Neural progenitor cell (in vitro differentiated cells): ENCODE data around the gene BOLA3. TPM values are rescaled to one million over a fixed set of nuclear protein-coding genes. Genes with fewer than 3 reads are reported as not detected.
"Not testable (repeated sequence)": the region's sequence is repeated elsewhere in the genome, so short reads cannot be mapped to it uniquely, and the experiment has no call there.

Experiments
- DNase-seq: peaks from one replicate; pipeline ENCODE4 v3.0.0-alpha.2; 2016; ENCODE audit warnings: low spot score
- H2AFZ ChIP-seq: fragments of 200-600 bp; sonication (generic); replicated peaks from 2 replicates; pipeline ENCODE4 v1.6.1; 2016; ENCODE audit warnings: antibody characterized with exemption
- H3F3A ChIP-seq: fragments of 200-600 bp; sonication (generic); 2 replicates; pipeline ENCODE4 v1.6.1; 2016; ENCODE audit warnings: antibody characterized with exemption, low read depth
- H3K27ac ChIP-seq: fragments of 200-600 bp; sonication (generic); 2 replicates; pipeline ENCODE4 v1.5.1; 2016; ENCODE audit warnings: mild to moderate bottlenecking
- H3K27me3 ChIP-seq: fragments of 200-600 bp; sonication (generic); 2 replicates; pipeline ENCODE4 v1.6.1; 2016; ENCODE audit warnings: mild to moderate bottlenecking, moderate library complexity
- H3K36me3 ChIP-seq: fragments of 200-600 bp; sonication (generic); 2 replicates; pipeline ENCODE4 v1.5.1; 2016
- H3K4me1 ChIP-seq: fragments of 200-600 bp; sonication (generic); 2 replicates; pipeline ENCODE4 v1.6.1; 2016; ENCODE audit warnings: mixed run types
- H3K4me2 ChIP-seq: fragments of 200-600 bp; sonication (generic); 2 replicates; pipeline ENCODE4 v1.6.1; 2016
- H3K4me3 ChIP-seq: fragments of 200-600 bp; sonication (generic); 2 replicates; pipeline ENCODE4 v1.5.1; 2016
- H3K79me2 ChIP-seq: fragments of 200-600 bp; sonication (generic); 2 replicates; pipeline ENCODE4 v1.6.1; 2016; ENCODE audit warnings: low read depth
- H3K9ac ChIP-seq: fragments of 200-600 bp; sonication (generic); 2 replicates; pipeline ENCODE4 v1.6.1; 2016
- H3K9me3 ChIP-seq: fragments of 200-600 bp; sonication (generic); 2 replicates; pipeline ENCODE4 v1.5.1; 2016; ENCODE audit warnings: low read depth
- H4K20me1 ChIP-seq: fragments of 200-600 bp; sonication (generic); 2 replicates; pipeline ENCODE4 v1.6.1; 2016; ENCODE audit warnings: low read depth
- H3K27ac Mint-ChIP-seq: 3 replicates; pipeline ENCODE4 v1.8.0; 2021; ENCODE audit warnings: mixed read lengths
- H3K27me3 Mint-ChIP-seq: 2 replicates; pipeline ENCODE4 v1.8.0; 2022; ENCODE audit warnings: low read depth, mild to moderate bottlenecking, inconsistent platforms, moderate library complexity, mixed read lengths; ENCODE audit not compliant: insufficient read depth
- H3K36me3 Mint-ChIP-seq: 3 replicates; pipeline ENCODE4 v1.8.0; 2021; ENCODE audit warnings: mixed read lengths
- H3K4me1 Mint-ChIP-seq: 3 replicates; pipeline ENCODE4 v1.8.0; 2021; ENCODE audit warnings: mixed read lengths
- H3K4me3 Mint-ChIP-seq: 3 replicates; pipeline ENCODE4 v1.8.0; 2021; ENCODE audit warnings: mild to moderate bottlenecking, moderate library complexity, mixed read lengths
- H3K9me3 Mint-ChIP-seq: 3 replicates; pipeline ENCODE4 v1.8.0; 2020; ENCODE audit warnings: mixed read lengths
- EZH2 ChIP-seq: fragments of 200-600 bp; sonication (generic); IDR thresholded peaks from 2 replicates; pipeline ENCODE4 v1.6.1; 2017; ENCODE audit warnings: antibody characterized with exemption, mild to moderate bottlenecking, moderate library complexity
- EZH2phosphoT487 ChIP-seq: fragments of 200-600 bp; sonication (generic); IDR thresholded peaks from 2 replicates; pipeline ENCODE4 v1.6.1; 2017; ENCODE audit warnings: antibody characterized with exemption
- total RNA-seq: library from RNA; depleted of rRNA; stranded (reverse); fragments of >200 nt; gene quantifications from 2 replicates; pipeline ENCODE4 v1.2.3, GENCODE V29; 2015; ENCODE audit warnings: low replicate concordance
- TF ChIP-seq, protein P1 (sequence below): fragments of 200-600 bp; sonication (generic); IDR thresholded peaks from 2 replicates; pipeline ENCODE4 v1.5.1; 2017; ENCODE audit warnings: antibody characterized with exemption, mild to moderate bottlenecking

Gene BOLA3
- total RNA-seq, 1 donor from 2014 or later = 76.5 TPM

GRCh38 chr2:74089816-74090745, 57.6 kb downstream of the BOLA3 start:
- no peaks in the 10 kb centered on the region for H3K9me3 Mint-ChIP-seq
- Histone ChIP-seq H3K36me3 (no peaks in the 10 kb centered on the region), H3K9me3 (no peaks in the 10 kb centered on the region), H4K20me1 (no peaks in the 10 kb centered on the region), H3K4me2 (no peak overlapping the region), H3K4me3 (no peak overlapping the region), H3K79me2 (no peaks in the 10 kb centered on the region), H3F3A (no peaks in the 10 kb centered on the region), H2AFZ (no peak overlapping the region), H3K4me1 (no peaks in the 10 kb centered on the region), H3K9ac (no peak overlapping the region), H3K27ac (no peak overlapping the region), H3K27me3 (no peaks in the 10 kb centered on the region)
- H3K4me1 Mint-ChIP-seq = no peaks in the 10 kb centered on the region
- peaks cover 21% of the 10 kb centered on the region for H3K36me3 Mint-ChIP-seq
- H3K27ac Mint-ChIP-seq = no peak overlapping the region
- TF ChIP-seq, protein P1, sequence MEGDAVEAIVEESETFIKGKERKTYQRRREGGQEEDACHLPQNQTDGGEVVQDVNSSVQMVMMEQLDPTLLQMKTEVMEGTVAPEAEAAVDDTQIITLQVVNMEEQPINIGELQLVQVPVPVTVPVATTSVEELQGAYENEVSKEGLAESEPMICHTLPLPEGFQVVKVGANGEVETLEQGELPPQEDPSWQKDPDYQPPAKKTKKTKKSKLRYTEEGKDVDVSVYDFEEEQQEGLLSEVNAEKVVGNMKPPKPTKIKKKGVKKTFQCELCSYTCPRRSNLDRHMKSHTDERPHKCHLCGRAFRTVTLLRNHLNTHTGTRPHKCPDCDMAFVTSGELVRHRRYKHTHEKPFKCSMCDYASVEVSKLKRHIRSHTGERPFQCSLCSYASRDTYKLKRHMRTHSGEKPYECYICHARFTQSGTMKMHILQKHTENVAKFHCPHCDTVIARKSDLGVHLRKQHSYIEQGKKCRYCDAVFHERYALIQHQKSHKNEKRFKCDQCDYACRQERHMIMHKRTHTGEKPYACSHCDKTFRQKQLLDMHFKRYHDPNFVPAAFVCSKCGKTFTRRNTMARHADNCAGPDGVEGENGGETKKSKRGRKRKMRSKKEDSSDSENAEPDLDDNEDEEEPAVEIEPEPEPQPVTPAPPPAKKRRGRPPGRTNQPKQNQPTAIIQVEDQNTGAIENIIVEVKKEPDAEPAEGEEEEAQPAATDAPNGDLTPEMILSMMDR = no peak
- no peak for TF ChIP-seq EZH2
- no peak for TF ChIP-seq EZH2phosphoT487
- H3K27me3 Mint-ChIP-seq = no peaks in the 10 kb centered on the region
- no peak for DNase-seq
- no peak overlapping the region for H3K4me3 Mint-ChIP-seq

GRCh38 chr2:74088676-74089075, 59.0 kb downstream of the BOLA3 start:
- not testable (repeated sequence) for H3K4me3 Mint-ChIP-seq

DNA sequence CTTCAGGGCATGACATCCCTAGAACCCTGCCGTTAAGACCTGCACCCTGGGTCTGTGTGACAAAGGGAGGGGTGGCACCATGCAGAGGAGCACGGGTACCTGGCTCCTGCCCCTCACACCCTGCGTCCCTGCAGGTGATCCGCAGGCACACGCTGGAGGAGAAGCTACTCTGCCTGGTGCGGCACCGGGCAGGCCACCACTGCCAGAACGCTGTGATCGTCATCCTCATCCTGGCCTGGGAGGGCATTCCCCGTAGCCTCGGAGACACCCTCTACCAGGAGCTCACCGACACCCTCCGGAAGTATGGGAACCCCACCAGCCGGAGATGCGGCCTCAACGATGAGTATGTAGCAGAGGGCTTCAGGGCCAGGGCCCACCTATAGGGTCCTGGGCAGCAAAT, 60.0 kb downstream of the BOLA3 start:
- H3K4me3 ChIP-seq = no peak overlapping the region
- H3K27ac ChIP-seq = no peak overlapping the region
- no peak overlapping the region for H3K4me2 ChIP-seq
- Mint-ChIP-seq H3K27me3 (peaks cover 4% of the 10 kb centered on the region), H3K4me3 (no peak overlapping the region), H3K36me3 (peaks cover 24% of the 10 kb centered on the region), H3K9me3 (no peaks in the 10 kb centered on the region), H3K27ac (no peak overlapping the region), H3K4me1 (no peaks in the 10 kb centered on the region)
- no peaks in the 10 kb centered on the region for H3K36me3 ChIP-seq
- H3K27me3 ChIP-seq = no peaks in the 10 kb centered on the region
- no peak for DNase-seq
- H3F3A ChIP-seq = no peaks in the 10 kb centered on the region
- no peaks in the 10 kb centered on the region for H3K9me3 ChIP-seq
- H3K9ac ChIP-seq = no peak overlapping the region
- no peak overlapping the region for H2AFZ ChIP-seq
- H3K79me2 ChIP-seq = no peaks in the 10 kb centered on the region
- no peaks in the 10 kb centered on the region for H4K20me1 ChIP-seq
- H3K4me1 ChIP-seq = no peaks in the 10 kb centered on the region
- no peak for TF ChIP-seq EZH2
- TF ChIP-seq EZH2phosphoT487 = no peak
- TF ChIP-seq, protein P1 = no peak

More at GRCh38 chr2:74088676-74089075, 59.0 kb downstream of the BOLA3 start:
- H3K4me1 Mint-ChIP-seq, H3K9me3 Mint-ChIP-seq, DNase-seq, H3K4me3 ChIP-seq, H3K4me2 ChIP-seq, H4K20me1 ChIP-seq, H3K9me3 ChIP-seq, H3K27ac ChIP-seq, H2AFZ ChIP-seq, H3K36me3 ChIP-seq, H3K79me2 ChIP-seq, H3K4me1 ChIP-seq, H3K9ac ChIP-seq, H3F3A ChIP-seq, H3K27me3 ChIP-seq, H3K27ac Mint-ChIP-seq, H3K27me3 Mint-ChIP-seq: not testable (repeated sequence)
- H3K36me3 Mint-ChIP-seq = peaks cover 16% of the 10 kb centered on the region

DNA sequence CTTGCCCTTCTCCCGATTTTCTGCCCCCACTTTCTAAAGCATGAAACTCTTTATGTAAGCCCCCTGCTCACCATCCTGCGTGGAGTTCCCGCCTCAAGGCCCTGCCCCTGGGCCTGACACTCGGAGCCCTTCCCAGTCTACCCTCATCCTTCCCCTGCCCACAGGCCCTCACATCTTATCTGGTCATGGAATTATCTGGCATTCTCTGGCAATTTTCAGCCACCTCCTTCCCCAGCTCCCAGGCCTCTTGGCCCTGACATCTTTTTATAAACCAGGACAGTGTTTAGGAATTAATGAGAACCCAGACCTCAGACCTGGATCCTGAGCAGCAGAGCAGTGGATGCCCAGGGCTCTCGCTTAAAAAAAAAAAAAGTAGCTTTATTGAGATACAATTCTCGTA, 61.7 kb downstream of the BOLA3 start:
- Histone ChIP-seq H3K27ac (no peak overlapping the region), H2AFZ (no peak overlapping the region), H3K79me2 (no peaks in the 10 kb centered on the region), H4K20me1 (no peaks in the 10 kb centered on the region), H3K9ac (no peak overlapping the region), H3K4me3 (no peak overlapping the region), H3K36me3 (no peaks in the 10 kb centered on the region), H3K4me2 (no peak overlapping the region), H3K9me3 (no peaks in the 10 kb centered on the region), H3K4me1 (no peaks in the 10 kb centered on the region), H3F3A (no peaks in the 10 kb centered on the region), H3K27me3 (no peaks in the 10 kb centered on the region)
- Mint-ChIP-seq H3K27ac (no peak overlapping the region), H3K4me1 (no peaks in the 10 kb centered on the region), H3K9me3 (no peaks in the 10 kb centered on the region), H3K4me3 (no peak overlapping the region), H3K27me3 (peaks cover 6% of the 10 kb centered on the region), H3K36me3 (peaks cover 30% of the 10 kb centered on the region)
- TF ChIP-seq EZH2phosphoT487 = no peak
- no peak for TF ChIP-seq EZH2
- TF ChIP-seq, protein P1 = no peak
- no peak for DNase-seq
